ENCODE results near the gene IL1B. TPM values are rescaled to one million over a fixed set of nuclear protein-coding genes. Genes with fewer than 3 reads are reported as not detected.

Gene IL1B
- total RNA-seq (2014; rRNA removed; shearing (Covaris generic)) (not detected in 2 replicates), total RNA-seq (2022) (not detected in 2 replicates), Bru-seq, nascent RNA (not detected), BruChase-seq, experiment 1, labeled RNA remaining after a 6-hour chase (not detected), BruChase-seq, experiment 2, labeled RNA remaining after a 2-hour chase (not detected)
- long read RNA-seq: 0 reads

DNA sequence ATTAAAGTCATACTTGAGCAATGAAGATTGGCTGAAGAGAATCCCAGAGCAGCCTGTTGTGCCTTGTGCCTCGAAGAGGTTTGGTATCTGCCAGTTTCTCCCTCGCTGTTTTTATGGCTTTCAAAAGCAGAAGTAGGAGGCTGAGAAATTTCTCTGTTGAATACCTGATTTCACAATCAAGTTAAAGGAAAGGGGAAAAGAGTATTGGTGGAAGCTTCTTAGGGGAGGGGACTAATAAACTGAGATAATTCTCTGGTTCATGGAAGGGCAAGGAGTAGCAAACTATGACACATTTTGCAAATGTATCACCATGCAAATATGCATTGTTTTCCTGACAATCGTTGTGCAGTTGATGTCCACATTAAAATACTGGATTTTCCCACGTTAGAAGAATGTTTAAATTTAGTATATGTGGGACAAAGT, at the start of gene IL1B:
IL1B (minus strand) TSS at position 85 of the 423 bp plus-strand sequence. CDS start 550 bp downstream, outside the sequence.
- BruUV-seq (replicated peaks): no TSS peak
- Histone ChIP-seq H3K4me3 (ENCODE audit: low read depth, low read length, poor library complexity, severe bottlenecking) (no peak within 1 kb of the TSS), H2AFZ (ENCODE audit: low read length) (no peak within 1 kb of the TSS), H3K4me2 (ENCODE audit: low read length) (no peak within 1 kb of the TSS), H3K9me3 (ENCODE audit: low read length) (no peaks in the 10 kb centered on the region), H3K36me3 (ENCODE audit: insufficient read depth, low read length) (no peaks in the 10 kb centered on the region), H3K9me2 (ENCODE audit: insufficient read depth, low read length) (no peaks in the 10 kb centered on the region), H3K4me1 (ENCODE audit: insufficient read depth, low read length, poor library complexity, severe bottlenecking) (no peaks in the 10 kb centered on the region), H4K20me1 (ENCODE audit: insufficient read depth, low read length) (no peaks in the 10 kb centered on the region), H3K27ac (ENCODE audit: low read depth, low read length, poor library complexity, severe bottlenecking) (no peak within 1 kb of the TSS), H3K79me2 (ENCODE audit: insufficient read depth, low read depth, low read length) (no peaks in the 10 kb centered on the region)
- TF ChIP-seq, protein P1, sequence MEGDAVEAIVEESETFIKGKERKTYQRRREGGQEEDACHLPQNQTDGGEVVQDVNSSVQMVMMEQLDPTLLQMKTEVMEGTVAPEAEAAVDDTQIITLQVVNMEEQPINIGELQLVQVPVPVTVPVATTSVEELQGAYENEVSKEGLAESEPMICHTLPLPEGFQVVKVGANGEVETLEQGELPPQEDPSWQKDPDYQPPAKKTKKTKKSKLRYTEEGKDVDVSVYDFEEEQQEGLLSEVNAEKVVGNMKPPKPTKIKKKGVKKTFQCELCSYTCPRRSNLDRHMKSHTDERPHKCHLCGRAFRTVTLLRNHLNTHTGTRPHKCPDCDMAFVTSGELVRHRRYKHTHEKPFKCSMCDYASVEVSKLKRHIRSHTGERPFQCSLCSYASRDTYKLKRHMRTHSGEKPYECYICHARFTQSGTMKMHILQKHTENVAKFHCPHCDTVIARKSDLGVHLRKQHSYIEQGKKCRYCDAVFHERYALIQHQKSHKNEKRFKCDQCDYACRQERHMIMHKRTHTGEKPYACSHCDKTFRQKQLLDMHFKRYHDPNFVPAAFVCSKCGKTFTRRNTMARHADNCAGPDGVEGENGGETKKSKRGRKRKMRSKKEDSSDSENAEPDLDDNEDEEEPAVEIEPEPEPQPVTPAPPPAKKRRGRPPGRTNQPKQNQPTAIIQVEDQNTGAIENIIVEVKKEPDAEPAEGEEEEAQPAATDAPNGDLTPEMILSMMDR (conservative IDR thresholded peaks at IDR 0.05; ENCODE audit: low read length): no peak
- no peak for TF ChIP-seq EZH2phosphoT487 (IDR thresholded peaks at IDR 0.05; ENCODE audit: borderline replicate concordance, low read depth, low read length)
- DNase-seq (ENCODE audit: low spot score): no peak
- intact Hi-C loops (cut with micrococcal nuclease; ENCODE audit: unreplicated experiment): no loop called here
- CTCF ChIA-PET (ENCODE audit: unreplicated experiment): no interaction called here
- POLR2A ChIA-PET: no interaction called here

DNA sequence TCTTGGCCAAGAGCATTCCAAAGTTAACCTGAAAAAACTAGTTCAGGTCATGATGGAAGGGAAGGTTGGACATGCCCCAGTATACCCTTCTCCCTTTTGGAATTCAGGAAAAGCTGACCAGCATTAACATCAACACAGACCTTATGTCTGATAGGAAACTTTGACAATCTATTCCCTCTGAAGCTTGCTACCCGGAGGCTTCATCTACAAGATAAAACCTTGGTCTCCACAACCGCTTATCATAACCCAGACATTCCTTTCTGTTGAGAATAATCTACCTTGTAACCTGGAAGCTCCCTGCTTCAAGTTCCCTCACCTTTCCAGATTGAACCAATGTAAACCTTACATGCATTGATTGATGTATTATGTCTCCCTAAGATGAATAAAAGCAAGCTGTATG, 49.7 kb upstream of the IL1B start:
- BruUV-seq (replicated peaks): no TSS peak
- POLR2A ChIA-PET: interaction anchor here (1.0 to 1.2 kb wide), 2 partner anchors 8 to 14 kb away, joined by 3 read pairs; no protein-coding TSS in a partner anchor
- DNase-seq (ENCODE audit: low spot score): no peak

More for the DNA sequence above, 49.7 kb upstream of the IL1B start:
- TF ChIP-seq, protein P1 (conservative IDR thresholded peaks at IDR 0.05; ENCODE audit: low read length): no peak
- TF ChIP-seq EZH2phosphoT487 (IDR thresholded peaks at IDR 0.05; ENCODE audit: borderline replicate concordance, low read depth, low read length): no peak
- Histone ChIP-seq H3K4me1 (ENCODE audit: insufficient read depth, low read length, poor library complexity, severe bottlenecking) (peaks cover 7% of the 10 kb centered on the region), H3K27ac (ENCODE audit: low read depth, low read length, poor library complexity, severe bottlenecking) (no peak overlapping the region), H3K9me2 (ENCODE audit: insufficient read depth, low read length) (no peaks in the 10 kb centered on the region), H3K4me3 (ENCODE audit: low read depth, low read length, poor library complexity, severe bottlenecking) (no peak overlapping the region), H2AFZ (ENCODE audit: low read length) (no peak overlapping the region), H3K36me3 (ENCODE audit: insufficient read depth, low read length) (no peaks in the 10 kb centered on the region), H4K20me1 (ENCODE audit: insufficient read depth, low read length) (no peaks in the 10 kb centered on the region), H3K4me2 (ENCODE audit: low read length) (no peak overlapping the region), H3K9me3 (ENCODE audit: low read length) (no peaks in the 10 kb centered on the region), H3K79me2 (ENCODE audit: insufficient read depth, low read depth, low read length) (no peaks in the 10 kb centered on the region)
- intact Hi-C loops (cut with micrococcal nuclease; ENCODE audit: unreplicated experiment): no loop called here
- CTCF ChIA-PET (ENCODE audit: unreplicated experiment): interaction anchor here (3.1 kb wide), 1 partner anchor 136 kb away, joined by 19 read pairs; no protein-coding TSS in a partner anchor
